Measurements from ENCODE around the gene EIPR1. TPM values are rescaled to one million over a fixed set of nuclear protein-coding genes. Genes with fewer than 3 reads are reported as not detected.

Gene EIPR1
- total and polyA plus RNA-seq, 4 donors: 26.2 to 45.4 (median 36.1) TPM

GRCh38 chr2:3238951-3239841, 138.4 kb downstream of the EIPR1 start:
- H3K4me3 ChIP-seq (ENCODE audit: low read depth, low read length): no peak overlapping the region
- WGBS (ENCODE audit: insufficient coverage): 75% methylated on average over 18 of the region's 21 CpGs
- H3K36me3 ChIP-seq (ENCODE audit: control insufficient read depth, insufficient read depth, low read length): peaks cover 4% of the 10 kb centered on the region
- no peak for DNase-seq (ENCODE audit: low read depth in 4 of 6, low spot score in 6 of 6)
- H3K4me1 ChIP-seq (ENCODE audit: control insufficient read depth, insufficient read depth, low read length): peaks cover 3% of the 10 kb centered on the region
- no peaks in the 10 kb centered on the region for H3K27me3 ChIP-seq (ENCODE audit: control insufficient read depth, insufficient read depth, low read length)
- H3K9me3 ChIP-seq (ENCODE audit: control insufficient read depth, insufficient read depth, low read length): no peaks in the 10 kb centered on the region
- no peak overlapping the region for H3K27ac ChIP-seq (ENCODE audit: low read depth, low read length)

GRCh38 chr2:3236300-3237045, 141.1 kb downstream of the EIPR1 start:
- Histone ChIP-seq H3K36me3 (ENCODE audit: control insufficient read depth, insufficient read depth, low read length) (peaks cover 4% of the 10 kb centered on the region), H3K27ac (ENCODE audit: low read depth, low read length) (no peak overlapping the region), H3K27me3 (ENCODE audit: control insufficient read depth, insufficient read depth, low read length) (no peaks in the 10 kb centered on the region), H3K4me3 (ENCODE audit: low read depth, low read length) (no peak overlapping the region), H3K4me1 (ENCODE audit: control insufficient read depth, insufficient read depth, low read length) (peaks cover 4% of the 10 kb centered on the region), H3K9me3 (ENCODE audit: control insufficient read depth, insufficient read depth, low read length) (no peaks in the 10 kb centered on the region)
- DNase-seq (ENCODE audit: low read depth in 4 of 6, low spot score in 6 of 6): no peak
- WGBS (ENCODE audit: insufficient coverage): 86% methylated on average over 12 of the region's 12 CpGs

GRCh38 chr2:3233877-3234276, 143.7 kb downstream of the EIPR1 start:
- Histone ChIP-seq H3K4me3 (ENCODE audit: low read depth, low read length) (no peak overlapping the region), H3K9me3 (ENCODE audit: control insufficient read depth, insufficient read depth, low read length) (peaks cover 7% of the 10 kb centered on the region), H3K27me3 (ENCODE audit: control insufficient read depth, insufficient read depth, low read length) (no peaks in the 10 kb centered on the region), H3K4me1 (ENCODE audit: control insufficient read depth, insufficient read depth, low read length) (peaks cover 4% of the 10 kb centered on the region), H3K36me3 (ENCODE audit: control insufficient read depth, insufficient read depth, low read length) (peaks cover 2% of the 10 kb centered on the region), H3K27ac (ENCODE audit: low read depth, low read length) (no peak overlapping the region)
- WGBS (ENCODE audit: insufficient coverage): no CpG with 5 or more reads among the region's 2 CpGs
- no peak for DNase-seq (ENCODE audit: low read depth in 4 of 6, low spot score in 6 of 6)

- Histone ChIP-seq H3K9me3 (ENCODE audit: control insufficient read depth, insufficient read depth, low read length) (peaks cover 7% of the 10 kb centered on the region), H3K27ac (ENCODE audit: low read depth, low read length) (no peak overlapping the region), H3K27me3 (ENCODE audit: control insufficient read depth, insufficient read depth, low read length) (no peaks in the 10 kb centered on the region), H3K4me1 (ENCODE audit: control insufficient read depth, insufficient read depth, low read length) (peaks cover 1% of the 10 kb centered on the region), H3K36me3 (ENCODE audit: control insufficient read depth, insufficient read depth, low read length) (no peaks in the 10 kb centered on the region), H3K4me3 (ENCODE audit: low read depth, low read length) (no peak overlapping the region)
- WGBS (ENCODE audit: insufficient coverage): 95% methylated on average over 3 of the region's 3 CpGs
- no peak for DNase-seq (ENCODE audit: low read depth in 4 of 6, low spot score in 6 of 6)
Measured at GRCh38 chr2:3229221-3229620, 148.4 kb downstream of the EIPR1 start.

- Histone ChIP-seq H3K27me3 (ENCODE audit: control insufficient read depth, insufficient read depth, low read length) (no peaks in the 10 kb centered on the region), H3K9me3 (ENCODE audit: control insufficient read depth, insufficient read depth, low read length) (no peaks in the 10 kb centered on the region), H3K4me3 (ENCODE audit: low read depth, low read length) (no peak overlapping the region), H3K4me1 (ENCODE audit: control insufficient read depth, insufficient read depth, low read length) (no peaks in the 10 kb centered on the region), H3K27ac (ENCODE audit: low read depth, low read length) (no peak overlapping the region), H3K36me3 (ENCODE audit: control insufficient read depth, insufficient read depth, low read length) (no peaks in the 10 kb centered on the region)
- DNase-seq (ENCODE audit: low read depth in 4 of 6, low spot score in 6 of 6): no peak
- 81% methylated on average over 6 of the region's 9 CpGs for WGBS (ENCODE audit: insufficient coverage)
Measured at GRCh38 chr2:3224681-3225080, 152.9 kb downstream of the EIPR1 start.

- H3K36me3 ChIP-seq (ENCODE audit: control insufficient read depth, insufficient read depth, low read length): no peaks in the 10 kb centered on the region
- H3K27ac ChIP-seq (ENCODE audit: low read depth, low read length): no peak overlapping the region
- H3K4me1 ChIP-seq (ENCODE audit: control insufficient read depth, insufficient read depth, low read length): no peaks in the 10 kb centered on the region
- no peaks in the 10 kb centered on the region for H3K27me3 ChIP-seq (ENCODE audit: control insufficient read depth, insufficient read depth, low read length)
- DNase-seq (ENCODE audit: low read depth in 4 of 6, low spot score in 6 of 6): no peak
- no peaks in the 10 kb centered on the region for H3K9me3 ChIP-seq (ENCODE audit: control insufficient read depth, insufficient read depth, low read length)
- 93% methylated on average over 14 of the region's 18 CpGs for WGBS (ENCODE audit: insufficient coverage)
- no peak overlapping the region for H3K4me3 ChIP-seq (ENCODE audit: low read depth, low read length)
Measured at GRCh38 chr2:3223080-3223923, 154.3 kb downstream of the EIPR1 start.

- Histone ChIP-seq H3K4me3 (ENCODE audit: low read depth, low read length) (no peak overlapping the region), H3K4me1 (ENCODE audit: control insufficient read depth, insufficient read depth, low read length) (no peaks in the 10 kb centered on the region), H3K9me3 (ENCODE audit: control insufficient read depth, insufficient read depth, low read length) (no peaks in the 10 kb centered on the region), H3K27me3 (ENCODE audit: control insufficient read depth, insufficient read depth, low read length) (no peaks in the 10 kb centered on the region), H3K27ac (ENCODE audit: low read depth, low read length) (no peak overlapping the region), H3K36me3 (ENCODE audit: control insufficient read depth, insufficient read depth, low read length) (no peaks in the 10 kb centered on the region)
- 85% methylated on average over 5 of the region's 9 CpGs for WGBS (ENCODE audit: insufficient coverage)
- DNase-seq (ENCODE audit: low read depth in 4 of 6, low spot score in 6 of 6): no peak
Measured at GRCh38 chr2:3222636-3223035, 155.0 kb downstream of the EIPR1 start.

GRCh38 chr2:3219536-3219935, 158.1 kb downstream of the EIPR1 start:
- no peak for DNase-seq (ENCODE audit: low read depth in 4 of 6, low spot score in 6 of 6)
- WGBS (ENCODE audit: insufficient coverage): 98% methylated on average over 4 of the region's 4 CpGs

GRCh38 chr2:3217646-3218045, 160.0 kb downstream of the EIPR1 start:
- Histone ChIP-seq H3K4me3 (ENCODE audit: low read depth, low read length) (no peak overlapping the region), H3K36me3 (ENCODE audit: control insufficient read depth, insufficient read depth, low read length) (no peaks in the 10 kb centered on the region), H3K9me3 (ENCODE audit: control insufficient read depth, insufficient read depth, low read length) (no peaks in the 10 kb centered on the region), H3K27ac (ENCODE audit: low read depth, low read length) (no peak overlapping the region), H3K27me3 (ENCODE audit: control insufficient read depth, insufficient read depth, low read length) (no peaks in the 10 kb centered on the region), H3K4me1 (ENCODE audit: control insufficient read depth, insufficient read depth, low read length) (no peaks in the 10 kb centered on the region)
- WGBS (ENCODE audit: insufficient coverage): 78% methylated on average over 6 of the region's 7 CpGs
- no peak for DNase-seq (ENCODE audit: low read depth in 4 of 6, low spot score in 6 of 6)

More at GRCh38 chr2:3219536-3219935, 158.1 kb downstream of the EIPR1 start:
- H3K9me3 ChIP-seq (ENCODE audit: control insufficient read depth, insufficient read depth, low read length): no peaks in the 10 kb centered on the region
- no peaks in the 10 kb centered on the region for H3K27me3 ChIP-seq (ENCODE audit: control insufficient read depth, insufficient read depth, low read length)
- no peaks in the 10 kb centered on the region for H3K4me1 ChIP-seq (ENCODE audit: control insufficient read depth, insufficient read depth, low read length)
- H3K36me3 ChIP-seq (ENCODE audit: control insufficient read depth, insufficient read depth, low read length): no peaks in the 10 kb centered on the region
- no peak overlapping the region for H3K27ac ChIP-seq (ENCODE audit: low read depth, low read length)
- no peak overlapping the region for H3K4me3 ChIP-seq (ENCODE audit: low read depth, low read length)

All from spinal cord (tissue), 10 donors.